Activated CD4-positive, alpha-beta T cell treated with anti-CD3 and anti-CD28 coated beads, Interleukin-2, amount 50 U/mL, for 24 hours (primary cell): ENCODE results near the gene PANX2.

Experiments used
- DNase-seq, 2 donors: peaks; one replicate each; pipeline ENCODE4 v3.0.0-alpha.2; 2020; ENCODE audit warnings: low read depth in 1 of 2, low spot score in 1 of 2

PANX2 gene

GRCh38 chr22:50183141-50183971, 12.8 kb downstream of the PANX2 start:
- no peak for DNase-seq

DNA sequence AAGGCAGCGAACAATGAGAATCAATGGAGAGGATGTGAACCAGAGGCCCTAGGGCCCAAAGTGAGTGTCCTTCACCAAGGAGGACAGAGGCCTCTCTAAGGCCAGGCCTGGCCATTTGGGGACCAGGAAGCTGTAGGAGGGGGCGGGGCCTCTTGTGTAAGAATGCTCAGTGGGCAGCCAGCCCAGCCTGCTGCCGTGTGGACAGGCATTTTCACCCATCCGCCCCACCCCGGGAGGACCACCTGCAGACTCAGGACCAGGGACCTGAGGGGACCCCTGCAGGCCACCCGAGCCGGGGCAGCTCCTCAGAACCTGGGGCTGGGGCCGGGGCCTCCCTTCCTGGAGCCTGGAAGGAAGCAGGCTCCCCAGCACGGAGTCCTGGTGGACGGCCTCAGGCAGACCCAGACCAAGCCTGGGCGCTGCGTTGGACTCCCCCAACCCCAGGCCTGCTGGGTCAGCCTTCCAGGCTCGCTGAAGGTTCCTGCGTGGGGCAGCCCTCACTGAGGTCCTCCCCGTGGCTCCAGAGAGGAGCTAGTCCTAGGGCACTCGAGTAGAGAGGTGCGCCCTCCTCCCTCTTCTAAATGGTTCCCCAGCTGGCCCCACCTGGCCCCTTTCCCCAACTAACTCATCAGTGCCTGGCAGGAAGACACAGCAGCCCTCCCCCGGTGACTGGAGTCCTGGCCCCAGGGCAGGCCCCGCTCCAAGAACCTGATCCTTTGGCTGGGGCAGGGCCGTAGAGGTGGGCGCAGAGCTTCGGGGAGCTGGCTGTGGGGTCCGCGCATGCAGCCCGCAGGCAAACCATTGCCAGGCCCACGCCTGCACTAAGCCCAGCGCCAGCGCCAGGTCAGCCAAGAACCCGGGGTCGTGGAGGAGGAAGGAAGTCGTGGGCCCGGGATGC, 13.7 kb downstream of the PANX2 start:
- DNase-seq: no peak

DNA sequence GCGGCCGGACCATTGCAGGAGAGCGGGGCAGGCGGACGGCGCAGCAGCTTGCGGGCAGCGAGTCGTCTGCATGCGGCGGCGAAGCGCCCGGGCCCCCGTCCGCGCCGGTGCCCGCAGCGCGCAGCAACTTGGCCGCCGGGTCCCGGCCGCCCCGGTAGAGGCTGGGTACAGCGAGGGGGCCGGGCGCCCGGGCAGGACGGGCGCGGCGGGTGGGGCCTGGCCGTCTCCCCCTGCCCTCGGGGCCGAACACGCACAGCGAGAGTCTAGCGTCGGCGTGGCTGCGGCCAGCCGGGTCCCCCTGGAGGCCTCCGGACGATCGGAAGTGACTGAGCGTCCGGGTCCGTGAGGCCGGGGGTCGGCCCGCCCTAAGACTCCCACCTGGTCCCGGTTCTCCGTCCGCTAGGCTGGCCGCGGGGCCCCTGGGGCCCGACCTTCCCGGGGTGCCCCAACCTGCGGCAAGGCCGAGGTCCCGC, 14.4 kb downstream of the PANX2 start:
- no peak for DNase-seq

GRCh38 chr22:50185375-50186087, 15.0 kb downstream of the PANX2 start, which contains the start of gene TRABD:
TSS of gene TRABD (plus strand) at chr22:50185913. CDS start at chr22:50193061, 7,148 bp downstream.
- DNase-seq: peak; percentile 72 to 82

DNA sequence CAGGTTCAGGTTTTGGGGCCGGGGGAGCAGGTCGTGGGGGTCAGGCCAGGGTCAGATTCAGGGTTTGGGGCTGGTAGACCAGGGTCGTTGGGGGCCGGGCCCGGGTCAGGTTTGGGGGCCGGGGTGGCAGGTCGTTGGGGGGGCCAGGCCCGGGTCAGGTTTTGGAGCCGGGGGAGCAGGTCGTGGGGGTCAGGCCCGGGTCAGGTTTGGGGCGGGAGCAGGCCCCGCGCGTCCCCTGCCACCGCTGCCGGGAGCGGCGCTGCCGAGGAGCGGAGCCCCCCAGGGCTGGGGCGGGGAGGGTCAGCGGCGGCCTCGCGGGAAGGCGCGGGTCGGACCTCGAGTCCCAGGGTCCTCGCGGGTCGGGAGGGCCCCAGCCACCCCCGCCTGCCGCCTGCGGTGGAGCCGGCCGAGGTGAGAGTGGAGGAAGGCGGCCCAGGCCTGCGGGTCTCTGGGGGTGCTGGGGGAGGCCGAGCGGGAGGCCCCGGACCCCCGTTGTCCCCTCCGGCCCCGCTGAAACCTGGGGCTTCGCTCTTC, 15.7 kb downstream of the PANX2 start:
- no peak for DNase-seq

DNA sequence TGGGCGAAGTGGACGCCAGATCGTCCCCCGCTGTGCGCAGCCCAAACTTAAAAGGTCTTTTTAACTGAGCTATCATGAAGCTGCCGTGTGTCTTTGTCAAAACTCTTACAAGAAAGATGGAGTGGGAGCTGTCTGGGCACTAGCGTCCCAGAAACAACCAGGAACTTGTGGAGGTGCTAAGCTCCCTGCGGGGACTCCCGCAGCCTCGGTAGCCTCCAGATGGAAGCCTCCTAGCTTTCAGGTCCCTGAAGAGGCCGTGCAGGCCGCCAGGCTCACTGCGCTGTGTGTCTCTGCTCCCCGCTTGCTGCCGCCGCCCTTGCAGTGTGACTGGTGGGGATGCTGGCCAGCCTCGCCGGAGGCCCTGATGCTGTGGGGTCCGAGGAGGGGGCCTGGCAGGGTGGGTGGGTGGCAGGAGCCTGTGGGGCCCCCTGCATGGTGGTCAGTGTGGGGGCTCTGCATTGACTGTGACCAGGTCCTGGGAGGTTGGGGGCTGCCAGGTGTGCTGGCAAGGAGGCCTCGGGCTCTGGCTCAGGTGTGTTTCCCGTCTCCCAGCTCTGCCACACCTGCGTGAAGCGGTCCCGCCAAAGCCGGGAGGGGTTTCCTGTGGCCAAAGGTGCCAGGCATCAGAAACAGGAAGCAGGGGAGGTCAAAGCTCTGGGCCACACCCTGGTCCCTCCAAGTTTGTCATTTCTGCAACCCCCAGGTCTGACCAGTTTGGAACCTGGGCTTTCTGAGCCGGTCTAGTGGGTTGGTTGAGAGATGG, 16.4 kb downstream of the PANX2 start:
- DNase-seq: no peak

DNA sequence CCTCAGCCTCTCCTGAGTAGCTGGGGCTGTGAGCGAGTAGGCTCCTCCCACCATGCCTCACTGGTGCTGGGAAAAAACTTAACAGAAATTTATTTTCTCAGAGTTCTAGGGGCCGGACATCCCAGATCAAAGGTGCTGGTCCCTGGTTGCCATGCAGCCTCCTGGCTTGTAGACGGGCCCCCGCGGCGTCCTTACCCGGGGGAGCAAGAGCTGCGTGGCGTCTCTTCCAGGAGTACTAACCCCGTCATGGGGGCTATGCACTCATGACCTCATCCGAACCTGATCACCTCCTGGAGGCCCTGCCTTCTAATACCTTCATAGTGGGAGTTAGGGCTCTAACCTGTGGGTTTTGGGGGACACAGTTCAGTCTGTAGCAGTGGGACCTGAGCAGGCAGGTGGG, 17.8 kb downstream of the PANX2 start:
- no peak for DNase-seq

GRCh38 chr22:50189184-50189848, 18.8 kb downstream of the PANX2 start:
- DNase-seq: no peak

- DNase-seq: no peak
Observed at GRCh38 chr22:50189849-50190181, 19.3 kb downstream of the PANX2 start.

- peak; percentile 50 to 62 for DNase-seq
Observed at GRCh38 chr22:50190182-50190940, 19.8 kb downstream of the PANX2 start.

- DNase-seq: peak in 1 of 2 donors; percentile 70
Observed at GRCh38 chr22:50190941-50191741, 20.6 kb downstream of the PANX2 start.

DNA sequence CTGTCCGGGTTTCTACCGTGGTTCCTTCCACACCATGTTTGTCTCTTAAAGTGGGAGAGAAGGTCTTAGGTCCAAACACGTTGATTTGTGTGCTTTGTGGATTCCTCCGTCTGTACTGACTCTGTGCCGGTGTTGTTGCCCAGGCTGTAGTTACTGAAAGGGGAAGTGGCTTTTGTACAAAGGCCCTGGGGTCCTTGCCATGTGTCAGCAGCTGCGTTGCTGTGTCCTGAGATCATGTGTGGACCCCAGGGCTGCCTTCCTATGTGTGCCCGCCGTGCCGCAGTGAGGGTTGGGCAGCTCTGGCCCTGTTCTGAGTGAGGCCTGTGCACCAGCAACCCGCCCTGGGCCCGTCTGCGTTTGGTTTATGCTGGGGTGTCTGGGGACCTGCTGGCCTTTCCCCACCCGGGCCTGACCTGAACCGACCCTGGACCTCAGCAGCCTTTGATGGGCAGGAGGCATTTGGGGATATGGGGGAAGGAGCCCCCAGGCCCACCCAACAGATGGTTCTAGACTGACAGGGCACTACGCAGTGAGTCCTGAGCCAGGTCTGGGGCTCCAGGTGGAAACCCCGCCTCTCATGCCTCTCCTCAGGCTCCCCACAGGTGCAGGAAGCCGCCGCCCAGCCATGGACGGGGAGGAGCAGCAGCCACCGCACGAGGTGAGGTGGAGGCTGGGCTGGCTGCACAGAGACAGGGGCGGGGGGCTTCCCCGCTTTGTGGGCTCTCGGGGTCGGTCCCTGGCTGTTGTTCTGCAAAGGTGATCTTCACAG, 22.1 kb downstream of the PANX2 start:
- no peak for DNase-seq

DNA sequence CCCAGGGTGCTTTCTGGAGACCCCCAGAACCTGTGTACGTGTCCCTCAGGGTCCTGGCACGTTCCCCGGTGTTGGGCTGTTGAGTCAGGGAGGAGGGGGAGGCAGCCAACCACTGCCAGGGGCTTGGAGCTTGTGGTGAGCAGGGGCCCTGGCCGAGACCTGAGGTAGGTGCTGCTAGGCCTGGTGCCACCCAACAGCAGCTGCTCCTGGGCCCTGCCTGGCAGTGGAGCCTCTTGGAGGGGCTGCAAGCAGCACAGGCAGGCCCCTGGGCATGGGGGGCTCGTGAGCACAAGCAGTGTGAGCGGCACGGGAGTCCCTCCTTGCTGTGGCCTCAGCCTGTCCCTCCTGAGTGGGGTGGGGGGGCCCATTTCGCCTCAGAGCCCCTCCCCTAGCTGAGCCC, 23.1 kb downstream of the PANX2 start:
- DNase-seq: no peak

DNA sequence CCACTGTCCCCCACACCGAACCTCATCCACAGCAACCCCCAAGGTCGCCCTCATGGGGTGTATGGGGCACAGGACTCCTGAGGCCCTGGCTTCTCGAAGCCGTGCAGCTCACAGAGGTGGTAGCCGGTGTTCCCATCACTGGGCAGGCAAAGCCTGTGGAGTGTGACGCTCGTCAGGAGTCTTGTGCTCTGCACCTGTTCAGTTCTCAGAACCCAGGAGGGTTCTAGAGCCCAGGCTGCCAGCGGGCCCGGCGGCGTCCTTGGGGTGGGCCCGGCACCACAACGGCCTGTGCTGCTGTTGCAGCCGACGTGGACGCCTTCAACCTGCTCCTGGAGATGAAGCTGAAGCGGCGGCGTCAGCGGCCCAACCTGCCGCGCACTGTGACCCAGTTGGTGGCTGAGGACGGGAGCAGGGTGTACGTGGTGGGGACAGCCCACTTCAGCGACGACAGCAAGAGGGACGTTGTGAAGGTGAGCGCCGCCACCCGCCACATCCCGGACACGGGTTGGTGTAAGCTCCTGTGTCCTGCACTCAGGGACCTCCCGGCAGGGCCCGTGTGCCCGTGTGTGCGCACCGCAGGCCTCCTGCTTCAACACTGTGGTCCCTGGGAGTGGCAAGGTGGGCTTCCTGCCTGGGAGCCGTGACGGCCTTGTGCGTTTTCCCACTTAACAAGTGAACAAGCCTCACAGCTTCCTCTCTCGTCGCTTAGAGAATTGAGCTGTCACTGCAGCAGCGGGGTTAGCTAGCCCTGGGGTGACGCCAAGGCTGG, 23.7 kb downstream of the PANX2 start:
- no peak for DNase-seq

DNA sequence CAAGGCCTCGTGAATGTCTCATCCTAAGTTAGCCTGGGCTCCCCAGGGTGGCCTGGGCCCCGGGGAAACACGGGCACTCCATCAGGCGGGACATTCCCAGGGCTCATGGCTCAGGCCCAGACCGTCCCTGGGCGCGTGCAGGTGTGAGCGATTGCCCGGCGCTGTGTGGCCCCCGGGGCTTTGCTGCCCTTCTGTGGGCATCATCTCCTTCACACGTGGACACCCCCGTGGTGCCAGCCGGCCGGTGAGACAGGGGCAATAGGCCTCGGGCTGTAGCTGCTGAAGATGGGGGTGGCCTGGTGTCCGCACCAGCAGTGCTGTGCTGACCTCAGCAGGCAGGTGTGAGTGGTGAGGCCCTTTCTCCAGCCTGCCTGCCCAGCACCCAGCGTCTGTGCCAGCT, 25.7 kb downstream of the PANX2 start:
- DNase-seq: no peak

GRCh38 chr22:50197000-50197800, 26.7 kb downstream of the PANX2 start:
- no peak for DNase-seq
